ENCODE measurements around the gene S100A9.
"Not testable (repeated sequence)": the region's sequence is repeated elsewhere in the genome, so short reads cannot be mapped to it uniquely, and the experiment has no call there.

- not testable (repeated sequence) for TF ChIP-seq CTCF (IDR thresholded peaks at IDR 0.05); POLR2AphosphoS5 (IDR thresholded peaks at IDR 0.05; ENCODE audit: low read depth, low read length); REST (IDR thresholded peaks at IDR 0.05; ENCODE audit: insufficient read depth in 1 of 2, low read depth in 2 of 2, low read length in 1 of 2); TCF7L2 (IDR thresholded peaks at IDR 0.05; ENCODE audit: low read depth, low read length)
Measured at GRCh38 chr1:153407274-153407673, 49.6 kb downstream of the S100A9 start.

All from Panc1 (cell line).